PFSK-1 (cell line): ENCODE results near the gene NDRG2.

Experiments
- POLR2AphosphoS5 ChIP-seq: IDR thresholded peaks from 2 replicates; pipeline ENCODE4 v1.6.1; 2012; ENCODE audit warnings: low read depth, mild to moderate bottlenecking, control low read depth, low read length, moderate library complexity
- SIN3A ChIP-seq: IDR thresholded peaks from 2 replicates; pipeline ENCODE4 v1.6.1; 2012; ENCODE audit warnings: mild to moderate bottlenecking, low read length, moderate library complexity, borderline replicate concordance; ENCODE audit not compliant: insufficient read depth
- TAF1 ChIP-seq: IDR thresholded peaks from 2 replicates; pipeline ENCODE4 v1.6.1; 2012; ENCODE audit warnings: low read length, control low read depth, borderline replicate concordance; ENCODE audit not compliant: insufficient read depth

DNA sequence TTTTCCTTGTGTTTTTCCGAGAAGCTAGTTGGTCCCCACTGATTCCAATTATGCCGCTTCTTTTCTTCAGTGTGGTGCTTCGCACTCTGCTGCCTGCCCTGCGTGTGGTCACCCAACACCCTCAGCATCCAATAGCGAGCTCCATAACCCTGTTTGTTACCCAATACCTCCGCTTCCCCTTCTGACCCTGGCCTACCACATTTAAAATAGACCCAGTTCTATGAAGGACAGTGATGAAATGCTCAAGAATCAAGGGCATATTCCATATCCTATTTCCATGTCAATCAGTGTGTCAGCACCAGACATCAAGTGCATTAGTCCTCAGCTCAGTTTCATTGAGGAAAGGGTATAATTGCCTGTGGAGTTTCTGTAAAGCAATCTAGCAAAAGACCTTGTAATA, 9.5 kb downstream of the NDRG2 start:
- no peak for TF ChIP-seq POLR2AphosphoS5
- no peak for TF ChIP-seq TAF1
- no peak for TF ChIP-seq SIN3A
